ENCODE data around the gene EHD3.

EHD3 gene

GRCh38 chr2:31213601-31214443 lies 20.1 kb upstream of the EHD3 start:
- no peak for DNase-seq

GRCh38 chr2:31214444-31214915 lies 19.5 kb upstream of the EHD3 start:
- DNase-seq: no peak

GRCh38 chr2:31216734-31217133 lies 17.2 kb upstream of the EHD3 start:
- no peak for DNase-seq

- no peak for DNase-seq
These were observed 16.3 kb upstream of the EHD3 start, which contains the start of gene CAPN14 for GRCh38 chr2:31217465-31218200. TSS of gene CAPN14 (minus strand) at chr2:31217515. CDS start at chr2:31205447, 12,068 bp downstream.

GRCh38 chr2:31219131-31219969 lies 14.6 kb upstream of the EHD3 start:
- no peak for DNase-seq

- no peak for DNase-seq
These were observed 12.4 kb upstream of the EHD3 start for GRCh38 chr2:31221544-31221943.

GRCh38 chr2:31222071-31222470 lies 11.9 kb upstream of the EHD3 start:
- no peak for DNase-seq

GRCh38 chr2:31223026-31223425 lies 10.9 kb upstream of the EHD3 start:
- no peak for DNase-seq

- DNase-seq: no peak
These were observed 10.2 kb upstream of the EHD3 start for GRCh38 chr2:31223749-31224148.

GRCh38 chr2:31226266-31226665 lies 7.7 kb upstream of the EHD3 start:
- DNase-seq: no peak

GRCh38 chr2:31227110-31227509 lies 6.8 kb upstream of the EHD3 start:
- no peak for DNase-seq

- peak; percentile 4 for DNase-seq
These were observed 6.2 kb upstream of the EHD3 start for GRCh38 chr2:31227711-31228125.

- DNase-seq: no peak
These were observed 5.2 kb upstream of the EHD3 start for GRCh38 chr2:31228717-31229116.

GRCh38 chr2:31230751-31231150 lies 3.2 kb upstream of the EHD3 start:
- no peak for DNase-seq

- no peak for DNase-seq
These were observed 2.2 kb upstream of the EHD3 start for GRCh38 chr2:31231571-31232302.

GRCh38 chr2:31232586-31232985 lies 1.4 kb upstream of the EHD3 start:
- no peak for DNase-seq

- DNase-seq: no peak
These were observed 721 bp upstream of the EHD3 start for GRCh38 chr2:31233231-31233630.

- DNase-seq: no peak
These were observed 941 bp downstream of the EHD3 start for GRCh38 chr2:31234683-31235503.

GRCh38 chr2:31235504-31235902 lies 1.6 kb downstream of the EHD3 start:
- DNase-seq: no peak

GRCh38 chr2:31236433-31237205 lies 2.7 kb downstream of the EHD3 start:
- DNase-seq: no peak
